IMR-90 (cell line): ENCODE data around the gene CFAP161. TPM values are rescaled to one million over a fixed set of nuclear protein-coding genes. Genes with fewer than 3 reads are reported as not detected.

ENCODE experiments used
- ATAC-seq: fragments of 200-7000 bp; cut with Tn5 transposase; 2 replicates; pipeline ENCODE4 v1.9.1; 2020; ENCODE audit warnings: low read depth, mild to moderate bottlenecking, moderate library complexity
- BruUV-seq: library from RNA; stranded (reverse); fragments of 400-500 nt; replicated peaks from 2 replicates; lab custom pipeline; 2021; lab: Mats Ljungman, UMichigan
- CTCF ChIA-PET: fragments of 300-600 bp; formaldehyde crosslinking; extraction: SDS; loops from one replicate; lab custom pipeline; 2021; ENCODE audit warnings: antibody characterized with exemption; lab: Yijun Ruan, JAX
- POLR2A ChIA-PET: fragments of 300-600 bp; sonication (Branson Sonifier 250); formaldehyde crosslinking; loops from one replicate; lab custom pipeline; 2022; ENCODE audit warnings: antibody characterized with exemption; ENCODE audit not compliant: unreplicated experiment; lab: Charles Lee
- DNase-seq: peaks from one replicate; pipeline ENCODE4 v3.0.0; 2013
- H2AFZ ChIP-seq: replicated peaks from 2 replicates; pipeline ENCODE3; 2013; ENCODE audit warnings: low read length, mild to moderate bottlenecking; ENCODE audit not compliant: poor library complexity
- H2AK5ac ChIP-seq: 2 replicates; pipeline ENCODE4 v1.6.1; 2013; ENCODE audit warnings: low read depth, low read length, inconsistent platforms
- H2AK9ac ChIP-seq: replicated peaks from 2 replicates; pipeline ENCODE3; 2013; ENCODE audit warnings: mild to moderate bottlenecking, low read depth, low read length, moderate library complexity; ENCODE audit not compliant: poor library complexity
- H2BK120ac ChIP-seq: 2 replicates; pipeline ENCODE4 v1.6.1; 2013; ENCODE audit warnings: low read depth, low read length, inconsistent platforms
- H2BK15ac ChIP-seq: 3 replicates; pipeline ENCODE4 v1.6.1; 2013; ENCODE audit warnings: low read depth, low read length, inconsistent platforms
- H2BK20ac ChIP-seq: 2 replicates; pipeline ENCODE4 v1.6.1; 2013; ENCODE audit warnings: low read depth, mild to moderate bottlenecking, inconsistent platforms, low read length, moderate library complexity
- H2BK5ac ChIP-seq: 2 replicates; pipeline ENCODE4 v1.6.1; 2013; ENCODE audit warnings: mild to moderate bottlenecking, low read depth, low read length, inconsistent platforms; ENCODE audit not compliant: poor library complexity, severe bottlenecking
- H3K14ac ChIP-seq: replicated peaks from 2 replicates; pipeline ENCODE4 v1.6.1; 2013; ENCODE audit warnings: low read depth, low read length, inconsistent platforms
- H3K18ac ChIP-seq: 2 replicates; pipeline ENCODE4 v1.6.1; 2013; ENCODE audit warnings: low read depth, low read length, control low read depth
- H3K23ac ChIP-seq: 2 replicates; pipeline ENCODE4 v1.6.1; 2013; ENCODE audit warnings: low read depth, low read length, inconsistent platforms
- H3K27ac ChIP-seq: 2 replicates; pipeline ENCODE4 v1.5.1; 2013; ENCODE audit warnings: mild to moderate bottlenecking, control low read depth, low read length; ENCODE audit not compliant: insufficient read depth
- H3K27me3 ChIP-seq: 2 replicates; pipeline ENCODE4 v1.6.1; 2013; ENCODE audit warnings: low read length; ENCODE audit not compliant: control insufficient read depth, insufficient read depth
- H3K36me3 ChIP-seq: 2 replicates; pipeline ENCODE4 v1.6.1; 2013; ENCODE audit warnings: low read length, mixed read lengths; ENCODE audit not compliant: control insufficient read depth, insufficient read depth
- H3K4ac ChIP-seq: 2 replicates; pipeline ENCODE4 v1.6.1; 2013; ENCODE audit warnings: low read depth, low read length, inconsistent platforms
- H3K4me1 ChIP-seq: 2 replicates; pipeline ENCODE4 v1.6.1; 2013; ENCODE audit warnings: low read length, mixed read lengths; ENCODE audit not compliant: control insufficient read depth, insufficient read depth
- H3K4me2 ChIP-seq: 2 replicates; pipeline ENCODE4 v1.6.1; 2013; ENCODE audit warnings: low read depth, mild to moderate bottlenecking, control low read depth, low read length, moderate library complexity
- H3K4me3 ChIP-seq: 2 replicates; pipeline ENCODE4 v1.5.1; 2013; ENCODE audit warnings: low read depth, mild to moderate bottlenecking, control low read depth, low read length, moderate library complexity; ENCODE audit not compliant: insufficient read depth
- H3K56ac ChIP-seq: 2 replicates; pipeline ENCODE4 v1.6.1; 2013; ENCODE audit warnings: low read length, inconsistent platforms; ENCODE audit not compliant: insufficient read depth; ENCODE audit errors: extremely low read depth
- H3K79me1 ChIP-seq, 2 experiments: 2 replicates each; pipeline ENCODE4 v1.6.1; 2013; ENCODE audit warnings: low read length in 2 of 2, inconsistent platforms in 1 of 2, low read depth in 1 of 2
- H3K9ac ChIP-seq: 2 replicates; pipeline ENCODE4 v1.6.1; 2013; ENCODE audit warnings: low read depth, low read length, control low read depth
- H3K9me1 ChIP-seq: 2 replicates; pipeline ENCODE4 v1.6.1; 2013; ENCODE audit warnings: low read length, inconsistent platforms; ENCODE audit not compliant: insufficient read depth
- H3K9me3 ChIP-seq: 2 replicates; pipeline ENCODE4 v1.6.1; 2013; ENCODE audit warnings: low read length; ENCODE audit not compliant: control insufficient read depth, insufficient read depth
- H4K20me1 ChIP-seq: 2 replicates; pipeline ENCODE4 v1.6.1; 2013; ENCODE audit warnings: low read length, inconsistent platforms; ENCODE audit not compliant: insufficient read depth
- H4K5ac ChIP-seq: 2 replicates; pipeline ENCODE4 v1.6.1; 2013; ENCODE audit warnings: mild to moderate bottlenecking, low read depth, low read length, control low read depth
- H4K8ac ChIP-seq, 2 experiments: 2 replicates each; pipeline ENCODE4 v1.6.1; 2013; ENCODE audit warnings: low read depth in 2 of 2, low read length in 2 of 2, control low read depth in 1 of 2, inconsistent platforms in 1 of 2
- H4K91ac ChIP-seq: 2 replicates; pipeline ENCODE4 v1.6.1; 2013; ENCODE audit warnings: low read depth, low read length, inconsistent platforms; ENCODE audit not compliant: insufficient read depth
- BHLHE40 ChIP-seq: fragments of 150-350 bp; IDR thresholded peaks from 2 replicates; pipeline ENCODE4 v1.6.1; 2016; ENCODE audit warnings: mild to moderate bottlenecking, low read depth, low read length
- CEBPB ChIP-seq: IDR thresholded peaks from 2 replicates; pipeline ENCODE4 v1.6.1; 2012; ENCODE audit warnings: low read depth, low read length, improper control_type of control experiment
- CHD1 ChIP-seq: IDR thresholded peaks from 2 replicates; pipeline ENCODE4 v1.6.1; 2012; ENCODE audit warnings: low read depth, low read length, improper control_type of control experiment
- FOS ChIP-seq: fragments of 150-350 bp; IDR thresholded peaks from 2 replicates; pipeline ENCODE4 v1.6.1; 2016; ENCODE audit warnings: low read depth, low read length
- MAFK ChIP-seq: IDR thresholded peaks from 2 replicates; pipeline ENCODE4 v1.6.1; 2012; ENCODE audit warnings: low read depth, low read length, improper control_type of control experiment
- MAZ ChIP-seq: IDR thresholded peaks from 2 replicates; pipeline ENCODE4 v1.6.1; 2012; ENCODE audit warnings: low read depth, mild to moderate bottlenecking, low read length, improper control_type of control experiment, moderate library complexity, borderline replicate concordance
- MXI1 ChIP-seq: IDR thresholded peaks from 2 replicates; pipeline ENCODE4 v1.6.1; 2012; ENCODE audit warnings: low read depth, mild to moderate bottlenecking, low read length, moderate library complexity, borderline replicate concordance
- NFE2L2 ChIP-seq: fragments of 150-350 bp; IDR thresholded peaks from 2 replicates; pipeline ENCODE4 v1.6.1; 2016; ENCODE audit warnings: low read depth, mild to moderate bottlenecking, low read length
- POLR2A ChIP-seq: IDR thresholded peaks from 2 replicates; pipeline ENCODE4 v1.6.1; 2012; ENCODE audit warnings: mild to moderate bottlenecking, low read depth, low read length
- RAD21 ChIP-seq: IDR thresholded peaks from 2 replicates; pipeline ENCODE4 v1.6.1; 2012; ENCODE audit warnings: low read length, improper control_type of control experiment
- RCOR1 ChIP-seq: IDR thresholded peaks from 2 replicates; pipeline ENCODE4 v1.6.1; 2012; ENCODE audit warnings: mild to moderate bottlenecking, low read length, improper control_type of control experiment; ENCODE audit not compliant: insufficient replicate concordance
- RFX5 ChIP-seq: IDR thresholded peaks from 2 replicates; pipeline ENCODE4 v1.8.0; 2012; ENCODE audit warnings: low read depth, mild to moderate bottlenecking, low read length, moderate library complexity
- SMC3 ChIP-seq: fragments of 150-350 bp; IDR thresholded peaks from 2 replicates; pipeline ENCODE4 v1.6.1; 2016; ENCODE audit warnings: low read depth, mild to moderate bottlenecking, antibody characterized with exemption, low read length, moderate library complexity
- WGBS, 2 experiments: methylation state at CpG; one replicate each; pipeline versions ENCODE4 v1.1.5 to v1.1.7; 2013; ENCODE audit warnings: missing lambda C conversion rate in 2 of 2; ENCODE audit not compliant: insufficient read length in 1 of 2; ENCODE audit errors: extremely low coverage in 2 of 2; 5-methylcytosine and 5-hydroxymethylcytosine counted together
- dilution Hi-C: fragments of 300-500 bp; cut with HindIII; formaldehyde crosslinking; loops from one replicate; pipeline ENCODE4 v1.14.3; 2018; ENCODE audit warnings: low sequenced_read_pairs; ENCODE audit not compliant: unreplicated experiment
- in situ Hi-C: fragments of 300-500 bp; cut with MboI; formaldehyde crosslinking; loops from 3 replicates; pipeline ENCODE4 v1.14.3; 2019; ENCODE audit warnings: low sequenced_read_pairs, inconsistent platforms, mixed read lengths
- intact Hi-C: fragments of 100-400 bp; cut with micrococcal nuclease; formaldehyde crosslinking; loops from 2 replicates; pipeline ENCODE4 v1.10.0; 2022
- polyA plus RNA-seq, 3 experiments: library from polyadenylated mRNA; depleted of rRNA; stranded (reverse); fragments of >200 nt; gene quantifications; 2 replicates each; pipeline ENCODE4 v1.2.3, GENCODE V29; 2012; ENCODE audit warnings: low replicate concordance in 1 of 3
- total RNA-seq: library from RNA; depleted of rRNA; stranded (reverse); fragments of >200 nt; gene quantifications from 2 replicates; pipeline ENCODE4 v1.2.3, GENCODE V29; 2012
- TF ChIP-seq, protein P1 (sequence below): fragments of 150-350 bp; IDR thresholded peaks from 2 replicates; pipeline ENCODE4 v1.6.1; 2016; ENCODE audit warnings: low read depth, mild to moderate bottlenecking, low read length, moderate library complexity, borderline replicate concordance
- TF ChIP-seq, protein P2 (sequence below): conservative IDR thresholded peaks from 2 replicates; pipeline ENCODE4 v1.5.1; 2012; ENCODE audit warnings: mild to moderate bottlenecking, low read depth, low read length, improper control_type of control experiment
- TF ChIP-seq, protein P3 (sequence below): fragments of 150-350 bp; IDR thresholded peaks from 2 replicates; pipeline ENCODE4 v1.6.1; 2017; ENCODE audit warnings: mild to moderate bottlenecking, antibody characterized with exemption, low read length, low read depth

Gene CFAP161
- total and polyA plus RNA-seq, 2 of the 4 experiments (the other 2 are of a cell fraction), result not detected

DNA sequence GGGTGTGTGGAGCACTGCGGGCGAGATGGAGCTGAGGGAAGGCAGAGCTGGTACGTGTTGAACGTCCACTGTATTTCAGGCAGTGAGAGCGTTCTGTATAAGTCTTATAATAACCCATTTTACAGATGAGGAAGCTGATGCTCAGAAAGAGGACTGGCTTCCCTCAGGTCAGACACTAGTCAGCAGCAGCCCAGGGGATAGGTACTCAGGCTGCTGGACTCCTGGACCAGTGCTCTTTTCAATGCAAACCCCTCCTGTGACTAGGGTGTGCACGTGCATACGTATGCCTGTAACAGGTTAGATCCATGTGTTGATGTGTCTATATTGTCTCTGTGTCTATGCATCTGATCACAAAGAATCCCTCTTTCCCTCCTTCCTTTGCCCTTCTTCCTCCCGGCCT is 54.3 kb downstream of the CFAP161 start:
- TF ChIP-seq MAFK, result no peak
- TF ChIP-seq CEBPB, result no peak
- TF ChIP-seq NFE2L2, result no peak
- TF ChIP-seq, protein P1, sequence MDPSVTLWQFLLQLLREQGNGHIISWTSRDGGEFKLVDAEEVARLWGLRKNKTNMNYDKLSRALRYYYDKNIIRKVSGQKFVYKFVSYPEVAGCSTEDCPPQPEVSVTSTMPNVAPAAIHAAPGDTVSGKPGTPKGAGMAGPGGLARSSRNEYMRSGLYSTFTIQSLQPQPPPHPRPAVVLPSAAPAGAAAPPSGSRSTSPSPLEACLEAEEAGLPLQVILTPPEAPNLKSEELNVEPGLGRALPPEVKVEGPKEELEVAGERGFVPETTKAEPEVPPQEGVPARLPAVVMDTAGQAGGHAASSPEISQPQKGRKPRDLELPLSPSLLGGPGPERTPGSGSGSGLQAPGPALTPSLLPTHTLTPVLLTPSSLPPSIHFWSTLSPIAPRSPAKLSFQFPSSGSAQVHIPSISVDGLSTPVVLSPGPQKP, result no peak
- no peak for TF ChIP-seq POLR2A
- no peak for TF ChIP-seq RFX5
- TF ChIP-seq SMC3, result no peak
- TF ChIP-seq, protein P2, sequence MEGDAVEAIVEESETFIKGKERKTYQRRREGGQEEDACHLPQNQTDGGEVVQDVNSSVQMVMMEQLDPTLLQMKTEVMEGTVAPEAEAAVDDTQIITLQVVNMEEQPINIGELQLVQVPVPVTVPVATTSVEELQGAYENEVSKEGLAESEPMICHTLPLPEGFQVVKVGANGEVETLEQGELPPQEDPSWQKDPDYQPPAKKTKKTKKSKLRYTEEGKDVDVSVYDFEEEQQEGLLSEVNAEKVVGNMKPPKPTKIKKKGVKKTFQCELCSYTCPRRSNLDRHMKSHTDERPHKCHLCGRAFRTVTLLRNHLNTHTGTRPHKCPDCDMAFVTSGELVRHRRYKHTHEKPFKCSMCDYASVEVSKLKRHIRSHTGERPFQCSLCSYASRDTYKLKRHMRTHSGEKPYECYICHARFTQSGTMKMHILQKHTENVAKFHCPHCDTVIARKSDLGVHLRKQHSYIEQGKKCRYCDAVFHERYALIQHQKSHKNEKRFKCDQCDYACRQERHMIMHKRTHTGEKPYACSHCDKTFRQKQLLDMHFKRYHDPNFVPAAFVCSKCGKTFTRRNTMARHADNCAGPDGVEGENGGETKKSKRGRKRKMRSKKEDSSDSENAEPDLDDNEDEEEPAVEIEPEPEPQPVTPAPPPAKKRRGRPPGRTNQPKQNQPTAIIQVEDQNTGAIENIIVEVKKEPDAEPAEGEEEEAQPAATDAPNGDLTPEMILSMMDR, result no peak
- no peak for TF ChIP-seq RCOR1
- no peak for TF ChIP-seq CHD1
- no peak for TF ChIP-seq BHLHE40
- TF ChIP-seq FOS, result no peak
- TF ChIP-seq, protein P3, sequence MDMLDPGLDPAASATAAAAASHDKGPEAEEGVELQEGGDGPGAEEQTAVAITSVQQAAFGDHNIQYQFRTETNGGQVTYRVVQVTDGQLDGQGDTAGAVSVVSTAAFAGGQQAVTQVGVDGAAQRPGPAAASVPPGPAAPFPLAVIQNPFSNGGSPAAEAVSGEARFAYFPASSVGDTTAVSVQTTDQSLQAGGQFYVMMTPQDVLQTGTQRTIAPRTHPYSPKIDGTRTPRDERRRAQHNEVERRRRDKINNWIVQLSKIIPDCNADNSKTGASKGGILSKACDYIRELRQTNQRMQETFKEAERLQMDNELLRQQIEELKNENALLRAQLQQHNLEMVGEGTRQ, result no peak
- no peak for TF ChIP-seq MAZ
- TF ChIP-seq RAD21, result no peak
- no peak for TF ChIP-seq MXI1
- BruUV-seq, result no TSS peak
- H3K27ac ChIP-seq, result peak overlapping the region; percentile 73; the same call in 1 of the 2 replicates
- H4K8ac ChIP-seq, result peak overlapping the region; percentile 3 to 87; a peak in 3 of 4 replicates
- in situ Hi-C loops, result no loop called here
- no peaks in the 10 kb centered on the region for H3K9me3 ChIP-seq
- peak overlapping the region; percentile 99 for H2BK120ac ChIP-seq
- peak overlapping the region; percentile 76 for H3K14ac ChIP-seq
- H3K23ac ChIP-seq, result peak overlapping the region; percentile 6; the same call in 1 of the 2 replicates
- H3K4me2 ChIP-seq, result no peak overlapping the region
- H2AFZ ChIP-seq, result no peak overlapping the region
- ATAC-seq, result no peak
- ChIA-PET POLR2A (no interaction called here), CTCF (interaction anchor here (2.7 kb wide), 1 partner anchor 77 kb away, joined by 14 read pairs; no protein-coding TSS in a partner anchor)
- H3K36me3 ChIP-seq, result peaks cover 2% of the 10 kb centered on the region; the same call in 1 of the 2 replicates
- peak overlapping the region; percentile 98 for H2AK5ac ChIP-seq
- no peak overlapping the region for H2AK9ac ChIP-seq
- H3K4ac ChIP-seq, result peak overlapping the region; percentile 97
- no peaks in the 10 kb centered on the region for H3K27me3 ChIP-seq
- H3K4me1 ChIP-seq, result peaks cover 35% of the 10 kb centered on the region
- dilution Hi-C loops, result no loop called here
- H3K56ac ChIP-seq, result peak overlapping the region; percentile 58; the same call in 1 of the 2 replicates
- peak overlapping the region; percentile 90 for H2BK15ac ChIP-seq
- H4K20me1 ChIP-seq, result no peaks in the 10 kb centered on the region
- peak overlapping the region; percentile 62 for H2BK5ac ChIP-seq
- peaks cover 0 to 15% of the 10 kb centered on the region in 2 experiments; a peak in 2 of 4 replicates for H3K79me1 ChIP-seq
- intact Hi-C loops, result loop anchor here (2.0 kb wide), 2 partner anchors 68 to 74 kb away; no protein-coding TSS in a partner anchor
- 93% methylated on average over 3 of the region's 8 CpGs; no CpG with 5 or more reads in 1 of the 2 experiments for WGBS, 2 experiments
- peak overlapping the region; percentile 96 for H3K18ac ChIP-seq
- H2BK20ac ChIP-seq, result peak overlapping the region; percentile 100
- peaks cover 22% of the 10 kb centered on the region for H3K9me1 ChIP-seq
- H3K9ac ChIP-seq, result no peak overlapping the region; the same call in 1 of the 2 replicates
- no peak for DNase-seq
- H4K91ac ChIP-seq, result peak overlapping the region; percentile 95
- H3K4me3 ChIP-seq, result no peak overlapping the region
- H4K5ac ChIP-seq, result peak overlapping the region; percentile 95
